C1 segment of cervical spinal cord (tissue), 14 donors: ENCODE results near the gene ITGB1BP1.
"Not testable (repeated sequence)": the region's sequence is repeated elsewhere in the genome, so short reads cannot be mapped to it uniquely, and the experiment has no call there.

Experiments used
- DNase-seq, 14 donors: peaks; one replicate each; lab custom pipeline; 2025; lab: John Stamatoyannopoulos, UW

The ITGB1BP1 gene

GRCh38 chr2:9400268-9401058, 22.9 kb downstream of the ITGB1BP1 start:
- no peak for DNase-seq

- DNase-seq, result no peak
These were observed 24.2 kb downstream of the ITGB1BP1 start for GRCh38 chr2:9398881-9399780.

- not testable (repeated sequence) for DNase-seq
These were observed 25.1 kb downstream of the ITGB1BP1 start for GRCh38 chr2:9398251-9398650.

GRCh38 chr2:9397201-9397600, 26.1 kb downstream of the ITGB1BP1 start:
- no peak for DNase-seq

- no peak for DNase-seq
These were observed 28.5 kb downstream of the ITGB1BP1 start for GRCh38 chr2:9394816-9395215.

GRCh38 chr2:9392898-9393765, 30.2 kb downstream of the ITGB1BP1 start:
- no peak for DNase-seq

GRCh38 chr2:9391961-9392720, 31.2 kb downstream of the ITGB1BP1 start:
- DNase-seq, result no peak

GRCh38 chr2:9390991-9391390, 32.3 kb downstream of the ITGB1BP1 start:
- no peak for DNase-seq

- DNase-seq, result no peak
These were observed 33.0 kb downstream of the ITGB1BP1 start for GRCh38 chr2:9390151-9390850.

- DNase-seq, result no peak
These were observed 34.1 kb downstream of the ITGB1BP1 start for GRCh38 chr2:9388950-9389911.

- DNase-seq, result no peak
These were observed 35.1 kb downstream of the ITGB1BP1 start for GRCh38 chr2:9388199-9388681.

GRCh38 chr2:9385841-9386240, 37.5 kb downstream of the ITGB1BP1 start:
- DNase-seq, result no peak

GRCh38 chr2:9384521-9384920, 38.8 kb downstream of the ITGB1BP1 start:
- DNase-seq, result no peak

- DNase-seq, result no peak
These were observed 40.6 kb downstream of the ITGB1BP1 start for GRCh38 chr2:9382604-9383235.

GRCh38 chr2:9380702-9381628, 42.4 kb downstream of the ITGB1BP1 start:
- DNase-seq, result peak in 2 of 14 donors; percentile 25 to 29

GRCh38 chr2:9379391-9379755, 44.0 kb downstream of the ITGB1BP1 start:
- no peak for DNase-seq
